Trophoblast cell (in vitro differentiated cells and primary cell): ENCODE results near the gene PAK6.

Experiments
- DNase-seq, 2 donors: peaks; one replicate each; pipeline ENCODE4 v3.0.0-alpha.2; 2016
- H2AFZ ChIP-seq: 2 replicates; pipeline ENCODE4 v1.6.1; 2013; ENCODE audit warnings: low read length, moderate library complexity, mild to moderate bottlenecking; ENCODE audit not compliant: insufficient read depth, poor library complexity
- H2AK5ac ChIP-seq: 2 replicates; pipeline ENCODE4 v1.6.1; 2013; ENCODE audit warnings: mild to moderate bottlenecking, low read length
- H2BK120ac ChIP-seq: 2 replicates; pipeline ENCODE4 v1.6.1; 2013; ENCODE audit warnings: low read length, mild to moderate bottlenecking, moderate library complexity; ENCODE audit not compliant: insufficient read depth, poor library complexity
- H2BK12ac ChIP-seq: 2 replicates; pipeline ENCODE4 v1.6.1; 2013; ENCODE audit warnings: mild to moderate bottlenecking, low read length, moderate library complexity
- H2BK5ac ChIP-seq: 2 replicates; pipeline ENCODE4 v1.6.1; 2013; ENCODE audit warnings: low read length, low read depth, moderate library complexity, mild to moderate bottlenecking; ENCODE audit not compliant: poor library complexity
- H3K14ac ChIP-seq: 2 replicates; pipeline ENCODE4 v1.6.1; 2013; ENCODE audit warnings: mild to moderate bottlenecking, low read length
- H3K18ac ChIP-seq: 2 replicates; pipeline ENCODE4 v1.6.1; 2013; ENCODE audit warnings: mild to moderate bottlenecking, low read length
- H3K23ac ChIP-seq: 2 replicates; pipeline ENCODE4 v1.6.1; 2013; ENCODE audit warnings: low read length
- H3K27ac ChIP-seq: 2 replicates; pipeline ENCODE4 v1.5.1; 2013; ENCODE audit warnings: low read depth, mild to moderate bottlenecking, inconsistent platforms, low read length, moderate library complexity
- H3K27me3 ChIP-seq: 2 replicates; pipeline ENCODE4 v1.6.1; 2013; ENCODE audit warnings: inconsistent platforms, mild to moderate bottlenecking, low read length, moderate library complexity; ENCODE audit not compliant: insufficient read depth
- H3K36me3 ChIP-seq, 2 experiments: 1 replicate in 1 of 2; 2 replicates in 1 of 2; pipeline ENCODE4 v1.6.1; 2013; ENCODE audit warnings: low read length in 2 of 2, mild to moderate bottlenecking in 2 of 2, moderate library complexity in 1 of 2; ENCODE audit not compliant: insufficient read depth in 2 of 2, control insufficient read depth in 1 of 2
- H3K4ac ChIP-seq: 2 replicates; pipeline ENCODE4 v1.6.1; 2013; ENCODE audit warnings: low read depth, mild to moderate bottlenecking, low read length, moderate library complexity
- H3K4me1 ChIP-seq, 2 experiments: 1 replicate in 1 of 2; 2 replicates in 1 of 2; pipeline ENCODE4 v1.6.1; 2013; ENCODE audit warnings: low read length in 2 of 2, mild to moderate bottlenecking in 2 of 2, moderate library complexity in 1 of 2; ENCODE audit not compliant: insufficient read depth in 2 of 2, control insufficient read depth in 1 of 2
- H3K4me2 ChIP-seq: 2 replicates; pipeline ENCODE4 v1.6.1; 2013; ENCODE audit warnings: inconsistent platforms, mild to moderate bottlenecking, low read length, moderate library complexity
- H3K4me3 ChIP-seq: 2 replicates; pipeline ENCODE4 v1.5.1; 2013; ENCODE audit warnings: mild to moderate bottlenecking, low read depth, low read length, inconsistent platforms
- H3K79me1 ChIP-seq: one replicate; pipeline ENCODE4 v1.6.1; 2013; ENCODE audit warnings: low read length
- H3K79me2 ChIP-seq: 2 replicates; pipeline ENCODE4 v1.6.1; 2013; ENCODE audit warnings: low read length, mild to moderate bottlenecking; ENCODE audit not compliant: control insufficient read depth, insufficient read depth, poor library complexity
- H3K9ac ChIP-seq: 2 replicates; pipeline ENCODE4 v1.6.1; 2013; ENCODE audit warnings: mild to moderate bottlenecking, low read length
- H3K9me3 ChIP-seq: 2 replicates; pipeline ENCODE4 v1.6.1; 2013; ENCODE audit warnings: low read depth, mild to moderate bottlenecking, control low read depth, inconsistent platforms, low read length; ENCODE audit not compliant: insufficient read depth
- H4K12ac ChIP-seq: 2 replicates; pipeline ENCODE4 v1.6.1; 2013; ENCODE audit warnings: low read depth, mild to moderate bottlenecking, low read length, moderate library complexity
- H4K8ac ChIP-seq: 2 replicates; pipeline ENCODE4 v1.6.1; 2013; ENCODE audit warnings: low read depth, mild to moderate bottlenecking, low read length, moderate library complexity
- H4K91ac ChIP-seq: one replicate; pipeline ENCODE4 v1.6.1; 2013; ENCODE audit warnings: low read depth, mild to moderate bottlenecking, low read length, moderate library complexity
- WGBS: extraction: QIAGEN DNeasy Blood & Tissue Kit; methylation state at CpG from one replicate; pipeline ENCODE4 v1.1.7; 2013; ENCODE audit warnings: missing lambda C conversion rate; ENCODE audit not compliant: insufficient read length, insufficient coverage; ENCODE audit errors: extremely low coverage; 5-methylcytosine and 5-hydroxymethylcytosine counted together

Gene PAK6

DNA sequence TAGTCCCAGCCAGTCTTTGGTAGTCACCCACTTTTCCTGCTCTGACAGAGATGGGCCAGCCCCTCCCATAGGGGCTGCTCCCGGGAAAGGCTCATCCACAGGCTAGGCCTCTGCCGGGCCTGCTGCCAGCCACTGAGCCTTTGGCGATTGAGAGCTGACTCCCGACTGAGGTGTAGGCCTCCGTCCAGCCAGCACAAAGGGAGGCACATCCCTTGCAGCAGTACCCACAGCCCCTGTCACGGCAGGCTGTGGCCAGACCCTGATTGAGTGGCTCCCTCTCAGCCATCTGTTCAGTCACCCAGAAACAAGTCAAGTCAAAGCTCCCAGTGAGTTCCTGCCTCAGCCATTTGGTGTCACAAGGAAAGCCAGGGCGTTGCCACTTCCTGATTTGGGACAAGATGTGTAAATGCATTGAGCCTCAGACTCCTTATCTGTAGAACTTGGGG, 6.2 kb upstream of the PAK6 start:
- no peak overlapping the region for H3K4me3 ChIP-seq
- no peak overlapping the region for H2BK5ac ChIP-seq
- H3K79me1 ChIP-seq = no peaks in the 10 kb centered on the region
- H2AFZ ChIP-seq = no peak overlapping the region
- no peak overlapping the region for H3K27ac ChIP-seq
- no CpG with 5 or more reads among the region's 7 CpGs for WGBS
- no peak overlapping the region for H4K8ac ChIP-seq
- no peaks in the 10 kb centered on the region for H3K9me3 ChIP-seq
- H4K12ac ChIP-seq = peak overlapping the region; percentile 43
- peak overlapping the region; percentile 54 for H2AK5ac ChIP-seq
- no peak overlapping the region for H4K91ac ChIP-seq
- peaks cover 2 to 3% of the 10 kb centered on the region in 2 experiments for H3K36me3 ChIP-seq
- no peak overlapping the region for H3K9ac ChIP-seq
- H3K4me2 ChIP-seq = no peak overlapping the region
- no peak for DNase-seq
- H2BK120ac ChIP-seq = no peak overlapping the region
- H3K4ac ChIP-seq = no peak overlapping the region
- no peaks in the 10 kb centered on the region for H3K27me3 ChIP-seq
- no peak overlapping the region for H3K18ac ChIP-seq
- peaks cover 0 to 5% of the 10 kb centered on the region in 2 experiments for H3K4me1 ChIP-seq
- no peak overlapping the region for H3K23ac ChIP-seq
- no peak overlapping the region for H3K14ac ChIP-seq
- no peaks in the 10 kb centered on the region for H3K79me2 ChIP-seq
- no peak overlapping the region for H2BK12ac ChIP-seq

DNA sequence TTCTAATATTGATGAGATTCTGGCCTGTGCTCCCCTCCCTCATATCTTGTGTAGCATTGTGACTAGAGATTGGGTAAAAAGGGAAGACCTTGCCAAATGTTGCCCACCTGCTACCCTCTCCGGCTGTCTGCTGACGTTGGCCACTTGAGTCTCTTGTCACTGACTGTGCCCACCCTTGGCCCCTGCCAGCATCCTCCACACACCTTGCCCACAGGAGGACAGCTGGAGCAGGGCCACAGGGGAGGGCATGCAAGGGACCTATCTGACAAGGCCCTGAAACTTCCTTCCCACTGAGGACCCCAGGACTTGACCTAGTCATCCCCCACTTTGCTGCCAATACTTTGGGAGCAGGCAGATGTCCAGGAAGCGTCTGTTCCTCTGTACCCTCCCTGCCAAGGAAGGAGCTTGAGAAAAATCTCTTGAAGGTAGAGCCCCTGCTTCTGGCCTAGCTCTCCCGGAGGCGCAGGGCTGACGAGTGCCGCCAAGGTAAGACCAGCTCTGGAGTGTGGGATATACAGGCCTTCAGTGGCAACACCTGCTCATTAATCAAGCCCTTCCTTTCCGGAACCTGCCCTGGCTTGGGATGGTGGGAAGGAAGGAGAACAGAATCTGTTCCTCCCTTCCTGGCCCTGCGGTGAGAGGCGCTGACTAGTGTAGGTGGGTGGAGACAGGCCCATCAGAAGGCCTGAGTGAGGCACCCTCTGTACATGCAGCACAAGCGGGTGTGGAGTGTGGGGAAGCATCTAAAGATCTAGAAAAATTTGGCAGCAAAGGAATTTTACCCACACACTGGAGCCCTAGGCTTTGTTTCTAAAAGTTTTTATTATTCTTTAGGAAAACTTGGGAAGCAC, 4.9 kb upstream of the PAK6 start:
- no peak overlapping the region for H3K23ac ChIP-seq
- peaks cover 3% of the 10 kb centered on the region for H3K79me1 ChIP-seq
- H3K9me3 ChIP-seq = no peaks in the 10 kb centered on the region
- H2AK5ac ChIP-seq = no peak overlapping the region
- H2BK120ac ChIP-seq = no peak overlapping the region
- H2BK12ac ChIP-seq = no peak overlapping the region
- H4K8ac ChIP-seq = no peak overlapping the region
- no peak overlapping the region for H3K14ac ChIP-seq
- no peak overlapping the region for H2AFZ ChIP-seq
- no CpG with 5 or more reads among the region's 11 CpGs for WGBS
- H2BK5ac ChIP-seq = no peak overlapping the region
- no peak overlapping the region for H3K9ac ChIP-seq
- H3K4me3 ChIP-seq = no peak overlapping the region
- no peak overlapping the region for H4K91ac ChIP-seq
- no peak overlapping the region for H3K4ac ChIP-seq
- peak; percentile 27 to 48 for DNase-seq
- peaks cover 6 to 7% of the 10 kb centered on the region in 2 experiments for H3K4me1 ChIP-seq
- no peak overlapping the region for H3K4me2 ChIP-seq
- peaks cover 2 to 3% of the 10 kb centered on the region in 2 experiments for H3K36me3 ChIP-seq
- no peak overlapping the region for H3K18ac ChIP-seq
- no peak overlapping the region for H4K12ac ChIP-seq
- no peaks in the 10 kb centered on the region for H3K27me3 ChIP-seq
- H3K79me2 ChIP-seq = no peaks in the 10 kb centered on the region
- H3K27ac ChIP-seq = no peak overlapping the region

DNA sequence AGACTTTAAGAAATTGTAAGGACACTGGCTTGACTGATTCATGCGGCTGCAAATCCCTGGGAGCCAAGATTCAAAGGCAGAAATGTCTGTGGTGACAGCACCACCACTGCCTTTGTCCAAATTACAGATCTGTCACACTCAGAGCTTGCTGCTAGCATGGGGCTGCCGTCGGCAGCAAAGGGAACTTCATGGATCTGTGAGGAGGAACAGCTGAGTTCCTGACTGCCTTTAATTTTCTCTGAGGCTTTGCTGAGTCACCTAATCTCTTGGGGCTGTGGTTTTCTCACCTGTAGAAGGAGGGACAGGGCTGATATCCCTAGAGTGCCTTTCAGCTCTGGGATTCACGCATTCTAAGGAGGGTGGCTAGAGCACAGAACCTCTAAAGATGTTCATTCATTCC, 4.1 kb upstream of the PAK6 start:
- H4K91ac ChIP-seq = no peak overlapping the region
- peaks cover 13% of the 10 kb centered on the region in 2 experiments for H3K4me1 ChIP-seq
- no peak overlapping the region for H3K23ac ChIP-seq
- H2BK5ac ChIP-seq = no peak overlapping the region
- H4K12ac ChIP-seq = no peak overlapping the region
- no peaks in the 10 kb centered on the region for H3K9me3 ChIP-seq
- no peak overlapping the region for H2BK120ac ChIP-seq
- no peak overlapping the region for H4K8ac ChIP-seq
- H3K79me2 ChIP-seq = no peaks in the 10 kb centered on the region
- no peak overlapping the region for H2AK5ac ChIP-seq
- H3K27me3 ChIP-seq = no peaks in the 10 kb centered on the region
- no peak overlapping the region for H3K27ac ChIP-seq
- no peak overlapping the region for H3K4ac ChIP-seq
- H3K14ac ChIP-seq = no peak overlapping the region
- no peak overlapping the region for H2AFZ ChIP-seq
- H3K79me1 ChIP-seq = peaks cover 7% of the 10 kb centered on the region
- WGBS = no CpG with 5 or more reads among the region's 4 CpGs
- no peak overlapping the region for H2BK12ac ChIP-seq
- H3K18ac ChIP-seq = no peak overlapping the region
- H3K9ac ChIP-seq = no peak overlapping the region
- no peak overlapping the region for H3K4me3 ChIP-seq
- no peak overlapping the region for H3K4me2 ChIP-seq
- no peak for DNase-seq
- peaks cover 2 to 3% of the 10 kb centered on the region in 2 experiments for H3K36me3 ChIP-seq

DNA sequence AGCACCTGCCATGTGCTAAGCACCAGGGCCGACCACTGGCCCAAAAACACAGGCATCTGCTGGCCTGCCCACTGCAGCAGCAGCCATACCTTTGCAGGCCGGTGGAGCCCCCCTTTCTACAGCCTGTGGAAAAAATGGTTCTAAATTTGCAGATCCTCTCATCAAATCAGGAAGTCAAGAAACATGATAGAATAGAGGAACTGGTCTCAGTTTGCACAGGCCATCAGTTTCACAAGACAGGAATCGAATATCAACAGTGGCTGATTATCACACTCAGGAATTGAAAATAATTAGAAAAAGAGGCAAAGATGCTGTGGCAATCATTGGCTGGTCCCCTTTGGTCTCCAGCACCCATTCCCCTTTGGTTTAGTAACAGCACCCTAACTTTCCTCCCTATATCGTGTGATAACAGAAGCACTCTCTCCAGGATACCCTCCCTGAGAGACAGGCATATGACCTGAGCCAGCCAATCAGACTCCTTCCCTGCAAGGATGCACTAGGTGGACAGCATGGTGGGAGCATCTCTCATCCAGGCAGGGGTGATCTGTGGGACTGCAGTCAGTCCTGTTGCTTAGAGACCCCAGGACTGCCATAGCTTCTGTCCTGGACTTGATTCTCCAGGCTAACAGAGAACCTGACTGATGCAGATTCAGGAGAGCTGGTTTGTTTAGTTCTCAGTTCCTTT, 3.5 kb upstream of the PAK6 start:
- Histone ChIP-seq H4K91ac (no peak overlapping the region), H3K4me2 (no peak overlapping the region), H2BK12ac (no peak overlapping the region), H2BK5ac (no peak overlapping the region), H3K36me3 (peaks cover 0 to 3% of the 10 kb centered on the region in 2 experiments), H4K12ac (no peak overlapping the region), H3K23ac (no peak overlapping the region), H2AFZ (no peak overlapping the region), H3K14ac (no peak overlapping the region), H3K18ac (no peak overlapping the region), H3K4me1 (peaks cover 18% of the 10 kb centered on the region in 2 experiments), H3K27ac (no peak overlapping the region), H3K4me3 (no peak overlapping the region), H3K79me1 (peaks cover 10% of the 10 kb centered on the region), H3K4ac (no peak overlapping the region), H4K8ac (no peak overlapping the region), H3K79me2 (no peaks in the 10 kb centered on the region), H3K27me3 (no peaks in the 10 kb centered on the region), H3K9me3 (no peaks in the 10 kb centered on the region), H2AK5ac (no peak overlapping the region), H2BK120ac (no peak overlapping the region), H3K9ac (no peak overlapping the region)
- DNase-seq = no peak
- WGBS = no CpG with 5 or more reads among the region's 4 CpGs
